ENCODE results near the gene FTO. TPM values are rescaled to one million over a fixed set of nuclear protein-coding genes. Genes with fewer than 3 reads are reported as not detected.

FTO gene
- polyA plus RNA-seq, 1 donor from 2014 or later, result 80.1 TPM

GRCh38 chr16:53805113-53805512 lies 101.2 kb downstream of the FTO start:
- peaks cover 2% of the 10 kb centered on the region for H3K79me2 ChIP-seq (replicated peaks; ENCODE audit: insufficient read depth, low read length)
- no peaks in the 10 kb centered on the region for H3K36me3 ChIP-seq (ENCODE audit: insufficient read depth, low read length)
- H3K9me2 ChIP-seq (ENCODE audit: insufficient read depth, low read length), result no peaks in the 10 kb centered on the region
- H3K27ac ChIP-seq (ENCODE audit: low read length), result peak overlapping the region; percentile 47
- H2AFZ ChIP-seq (ENCODE audit: low read depth, low read length), result no peak overlapping the region
- no peaks in the 10 kb centered on the region for H3F3A ChIP-seq (ENCODE audit: insufficient read depth, low read length, poor library complexity, severe bottlenecking)
- no peak overlapping the region for H3K4me3 ChIP-seq (ENCODE audit: low read length)
- TF ChIP-seq MXI1 (conservative IDR thresholded peaks at IDR 0.05; ENCODE audit: poor library complexity, severe bottlenecking), result no peak
- TF ChIP-seq REST (IDR thresholded peaks at IDR 0.05; ENCODE audit: borderline replicate concordance), result no peak
- no peak for TF ChIP-seq SMC3 (conservative IDR thresholded peaks at IDR 0.05; ENCODE audit: poor library complexity)
- TF ChIP-seq RAD21 (conservative IDR thresholded peaks at IDR 0.05), result no peak
- no peak for TF ChIP-seq EZH2 (IDR thresholded peaks at IDR 0.05; ENCODE audit: borderline replicate concordance, insufficient read depth, low read length, poor library complexity, severe bottlenecking)
- no peak for TF ChIP-seq POLR2AphosphoS5 (IDR thresholded peaks at IDR 0.05)
- TF ChIP-seq TAF1 (IDR thresholded peaks at IDR 0.05; ENCODE audit: low read depth), result no peak
- no peak for TF ChIP-seq EP300 (conservative IDR thresholded peaks at IDR 0.05; ENCODE audit: poor library complexity, severe bottlenecking)
- TF ChIP-seq CTCF (IDR thresholded peaks at IDR 0.05; ENCODE audit: poor library complexity, severe bottlenecking), result no peak
- no peaks in the 10 kb centered on the region for H4K20me1 ChIP-seq (ENCODE audit: insufficient read depth)
- H3K9me3 ChIP-seq (ENCODE audit: low read length), result no peaks in the 10 kb centered on the region
- no peaks in the 10 kb centered on the region for H3K27me3 ChIP-seq (ENCODE audit: insufficient read depth, low read depth, low read length)
- no peak overlapping the region for H3K4me2 ChIP-seq (ENCODE audit: low read length)
- peak overlapping the region; percentile 41 for H3K9ac ChIP-seq (ENCODE audit: low read length)

DNA sequence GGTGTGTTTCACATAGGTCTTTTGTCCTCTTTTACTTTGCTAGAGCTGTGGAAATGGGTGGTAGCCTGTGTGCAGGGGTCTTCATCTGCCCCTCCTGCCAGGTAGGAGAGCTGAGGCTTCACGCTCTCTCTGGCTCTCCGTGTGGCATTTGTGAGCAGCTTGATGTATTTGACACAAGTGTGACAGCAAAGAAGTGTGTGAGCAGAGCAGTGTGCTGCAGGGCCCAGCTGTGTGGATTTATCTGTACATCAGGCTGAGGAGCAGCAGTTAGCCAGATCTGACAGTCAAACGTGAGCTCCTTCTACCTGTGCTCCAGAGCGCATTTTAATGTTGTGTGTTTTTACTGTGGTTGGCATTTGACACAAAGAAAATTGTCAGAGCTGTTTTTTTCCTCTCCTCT lies 101.8 kb downstream of the FTO start:
- no peaks in the 10 kb centered on the region for H3K9me2 ChIP-seq (ENCODE audit: insufficient read depth, low read length)

More for the DNA sequence above, 101.8 kb downstream of the FTO start:
- Histone ChIP-seq H3K36me3 (ENCODE audit: insufficient read depth, low read length) (peaks cover 4% of the 10 kb centered on the region), H4K20me1 (ENCODE audit: insufficient read depth) (no peaks in the 10 kb centered on the region), H3F3A (ENCODE audit: insufficient read depth, low read length, poor library complexity, severe bottlenecking) (no peaks in the 10 kb centered on the region), H3K9ac (ENCODE audit: low read length) (peak overlapping the region; percentile 41), H3K79me2 (replicated peaks; ENCODE audit: insufficient read depth, low read length) (no peaks in the 10 kb centered on the region), H2AFZ (ENCODE audit: low read depth, low read length) (no peak overlapping the region), H3K27ac (ENCODE audit: low read length) (peak overlapping the region; percentile 47), H3K9me3 (ENCODE audit: low read length) (no peaks in the 10 kb centered on the region), H3K4me2 (ENCODE audit: low read length) (no peak overlapping the region), H3K27me3 (ENCODE audit: insufficient read depth, low read depth, low read length) (no peaks in the 10 kb centered on the region), H3K4me3 (ENCODE audit: low read length) (peak overlapping the region; percentile 52)
- TF ChIP-seq RAD21 (conservative IDR thresholded peaks at IDR 0.05), result no peak
- TF ChIP-seq REST (IDR thresholded peaks at IDR 0.05; ENCODE audit: borderline replicate concordance), result no peak
- TF ChIP-seq CTCF (IDR thresholded peaks at IDR 0.05; ENCODE audit: poor library complexity, severe bottlenecking), result no peak
- TF ChIP-seq MXI1 (conservative IDR thresholded peaks at IDR 0.05; ENCODE audit: poor library complexity, severe bottlenecking), result no peak
- TF ChIP-seq EZH2 (IDR thresholded peaks at IDR 0.05; ENCODE audit: borderline replicate concordance, insufficient read depth, low read length, poor library complexity, severe bottlenecking), result no peak
- TF ChIP-seq TAF1 (IDR thresholded peaks at IDR 0.05; ENCODE audit: low read depth), result no peak
- TF ChIP-seq SMC3 (conservative IDR thresholded peaks at IDR 0.05; ENCODE audit: poor library complexity), result no peak
- TF ChIP-seq POLR2AphosphoS5 (IDR thresholded peaks at IDR 0.05), result peak; percentile 34
- no peak for TF ChIP-seq EP300 (conservative IDR thresholded peaks at IDR 0.05; ENCODE audit: poor library complexity, severe bottlenecking)

Measured in neural cell (in vitro differentiated cells).